GM06990 (cell line): Measurements from ENCODE around the gene BPGM.
"Not testable (repeated sequence)": the region's sequence is repeated elsewhere in the genome, so short reads cannot be mapped to it uniquely, and the experiment has no call there.

ENCODE experiments used
- DNase-seq: peaks from one replicate; pipeline ENCODE4 v3.0.0-alpha.2; 2011; ENCODE audit not compliant: insufficient read length; ENCODE audit errors: extremely low read depth
- H3K27me3 ChIP-seq: replicated peaks from 2 replicates; pipeline ENCODE4 v1.6.0; 2011; ENCODE audit warnings: low read length; ENCODE audit not compliant: control insufficient read depth, insufficient read depth
- H3K36me3 ChIP-seq: 2 replicates; pipeline ENCODE4 v1.5.1; 2011; ENCODE audit warnings: low read length; ENCODE audit not compliant: control insufficient read depth, insufficient read depth
- H3K4me3 ChIP-seq: replicated peaks from 2 replicates; pipeline ENCODE4 v1.5.1; 2011; ENCODE audit warnings: low read depth, mild to moderate bottlenecking, control low read depth, low read length
- CTCF ChIP-seq: IDR thresholded peaks from 2 replicates; pipeline ENCODE4 v1.5.1; 2011; ENCODE audit warnings: low read length, control low read depth, mild to moderate bottlenecking, inconsistent platforms; ENCODE audit not compliant: insufficient read depth, poor library complexity, severe bottlenecking

The BPGM gene

GRCh38 chr7:134662166-134662870 is 15.7 kb downstream of the BPGM start:
- H3K36me3 ChIP-seq, result no peaks in the 10 kb centered on the region
- no peak overlapping the region for H3K4me3 ChIP-seq
- H3K27me3 ChIP-seq, result no peaks in the 10 kb centered on the region
- no peak for DNase-seq
- TF ChIP-seq CTCF, result no peak

GRCh38 chr7:134662871-134663205 is 16.2 kb downstream of the BPGM start:
- no peak for TF ChIP-seq CTCF
- no peaks in the 10 kb centered on the region for H3K27me3 ChIP-seq
- DNase-seq, result no peak
- no peak overlapping the region for H3K4me3 ChIP-seq
- no peaks in the 10 kb centered on the region for H3K36me3 ChIP-seq

GRCh38 chr7:134665045-134665444 is 18.4 kb downstream of the BPGM start:
- H3K4me3 ChIP-seq, DNase-seq, H3K36me3 ChIP-seq, H3K27me3 ChIP-seq: not testable (repeated sequence)

- no peak for TF ChIP-seq CTCF
- Histone ChIP-seq H3K27me3 (no peaks in the 10 kb centered on the region), H3K36me3 (no peaks in the 10 kb centered on the region), H3K4me3 (no peak overlapping the region)
- no peak for DNase-seq
Measured at GRCh38 chr7:134667899-134668298, 21.2 kb downstream of the BPGM start.

GRCh38 chr7:134669388-134669787 is 22.7 kb downstream of the BPGM start:
- no peak for TF ChIP-seq CTCF
- H3K4me3 ChIP-seq, result no peak overlapping the region

GRCh38 chr7:134669845-134670373 is 23.3 kb downstream of the BPGM start:
- peak; percentile 10 for DNase-seq
- no peaks in the 10 kb centered on the region for H3K27me3 ChIP-seq
- H3K4me3 ChIP-seq, result no peak overlapping the region
- no peaks in the 10 kb centered on the region for H3K36me3 ChIP-seq
- no peak for TF ChIP-seq CTCF

More at GRCh38 chr7:134669388-134669787, 22.7 kb downstream of the BPGM start:
- DNase-seq, result no peak
- H3K36me3 ChIP-seq, result no peaks in the 10 kb centered on the region
- H3K27me3 ChIP-seq, result no peaks in the 10 kb centered on the region
